PC-3 (cell line): ENCODE measurements around the gene HMG20A.

Experiments
- CTCF ChIP-seq: fragments of 300-600 bp; sonication (generic); conservative IDR thresholded peaks from 2 replicates; pipeline ENCODE4 v1.5.1; 2017; ENCODE audit warnings: antibody characterized with exemption, low read depth, mild to moderate bottlenecking, low read length
- EZH2 ChIP-seq: fragments of 300-600 bp; sonication (generic); IDR thresholded peaks from one replicate; pipeline ENCODE4 v1.6.1; 2017; ENCODE audit warnings: antibody characterized with exemption, mild to moderate bottlenecking, low read length; ENCODE audit not compliant: unreplicated experiment
- EZH2phosphoT487 ChIP-seq: fragments of 300-600 bp; sonication (generic); IDR thresholded peaks from 2 replicates; pipeline ENCODE4 v1.6.1; 2018; ENCODE audit warnings: mild to moderate bottlenecking, antibody characterized with exemption, low read length, borderline replicate concordance

- no peak for TF ChIP-seq EZH2
- no peak for TF ChIP-seq EZH2phosphoT487
- TF ChIP-seq CTCF: no peak
Observed at GRCh38 chr15:77384086-77384485, 36.6 kb upstream of the HMG20A start.
